Prostate gland (tissue), 2 donors: ENCODE measurements around the gene C2CD3. TPM values are rescaled to one million over a fixed set of nuclear protein-coding genes. Genes with fewer than 3 reads are reported as not detected.

ENCODE experiments used
- DNase-seq: peaks from one replicate; pipeline ENCODE4 v3.0.0-alpha.2; 2019; ENCODE audit warnings: low spot score
- H3K27ac ChIP-seq, 2 donors: fragments of 200-600 bp; sonication (generic); 2 replicates each; pipeline ENCODE4 v1.5.1; 2017 to 2019
- H3K27me3 ChIP-seq: fragments of 200-600 bp; sonication (generic); replicated peaks from 2 replicates; pipeline ENCODE4 v1.5.1; 2019; ENCODE audit not compliant: insufficient read depth
- H3K36me3 ChIP-seq, 2 donors: fragments of 200-600 bp; sonication (generic); 1 replicate in 1 of 2; 2 replicates in 1 of 2; pipeline versions ENCODE4 v1.5.1 to v1.8.1; 2017 to 2019
- H3K4me1 ChIP-seq: fragments of 200-600 bp; sonication (generic); replicated peaks from 2 replicates; pipeline ENCODE4 v1.5.1; 2019
- H3K4me3 ChIP-seq, 2 donors: fragments of 200-600 bp; sonication (generic); 2 replicates each; pipeline ENCODE4 v1.5.1; 2017 to 2019
- H3K9me3 ChIP-seq: fragments of 200-600 bp; sonication (generic); 2 replicates; pipeline ENCODE4 v1.5.1; 2017
- POLR2A ChIP-seq: fragments of 450-650 bp; IDR thresholded peaks from one replicate; pipeline ENCODE4 v1.6.1; 2016; ENCODE audit warnings: antibody characterized with exemption, mild to moderate bottlenecking
- POLR2AphosphoS5 ChIP-seq: sonication (generic); formaldehyde crosslinking; IDR thresholded peaks from one replicate; pipeline ENCODE4 v1.6.1; 2017; ENCODE audit warnings: antibody characterized with exemption
- whole genome bisulfite sequencing: methylation state at CpG from one replicate; pipeline ENCODE4 v1.1.5; 2018; 5-methylcytosine and 5-hydroxymethylcytosine counted together
- intact Hi-C: fragments of 100-400 bp; cut with DNase I; formaldehyde crosslinking; loops from one replicate; pipeline ENCODE4 v1.14.2; 2022
- total RNA-seq, 2 donors: library from RNA; depleted of rRNA; stranded (reverse); fragments of >200 nt; gene quantifications; one replicate each; pipeline ENCODE4 v1.1.0, GENCODE V29; 2016
- TF ChIP-seq, protein P1 (sequence below), 4 experiments: fragments of 200-600 bp in 2 of 4; fragments of 450-650 bp in 2 of 4; sonication (generic) in 2 of 4; IDR thresholded peaks; 1 replicate in 3 of 4; 2 replicates in 1 of 4; pipeline ENCODE4 v1.5.1; 2016 to 2019; ENCODE audit warnings: antibody characterized with exemption in 4 of 4, mild to moderate bottlenecking in 2 of 4, moderate library complexity in 2 of 4

C2CD3 gene
- total RNA-seq, 2 donors from 2014 or later: 38.7 to 49.6 TPM

DNA sequence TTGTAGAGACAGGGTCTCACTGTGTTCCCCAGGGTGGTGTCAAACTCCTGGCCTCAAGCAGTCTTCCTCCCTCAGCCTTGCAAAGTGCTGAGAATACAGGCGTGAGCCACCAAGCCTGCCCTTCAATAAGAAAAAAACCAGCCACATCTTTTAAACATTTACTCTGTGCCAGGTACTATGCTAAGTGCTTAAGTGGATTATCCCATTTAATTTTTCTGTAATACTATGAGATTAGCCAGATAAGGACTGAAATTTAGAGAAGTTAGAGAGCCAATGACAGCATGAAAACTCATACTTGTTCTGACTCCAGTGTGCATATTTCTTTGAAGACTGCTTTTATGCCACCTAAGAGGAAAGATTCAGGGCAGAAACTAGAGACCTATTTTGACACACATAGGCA, 35.9 kb upstream of the C2CD3 start:
- no peak overlapping the region for H3K27ac ChIP-seq
- H3K36me3 ChIP-seq: no peaks in the 10 kb centered on the region
- H3K9me3 ChIP-seq: no peaks in the 10 kb centered on the region
- no peak for TF ChIP-seq POLR2AphosphoS5
- TF ChIP-seq POLR2A: no peak
- TF ChIP-seq, protein P1, sequence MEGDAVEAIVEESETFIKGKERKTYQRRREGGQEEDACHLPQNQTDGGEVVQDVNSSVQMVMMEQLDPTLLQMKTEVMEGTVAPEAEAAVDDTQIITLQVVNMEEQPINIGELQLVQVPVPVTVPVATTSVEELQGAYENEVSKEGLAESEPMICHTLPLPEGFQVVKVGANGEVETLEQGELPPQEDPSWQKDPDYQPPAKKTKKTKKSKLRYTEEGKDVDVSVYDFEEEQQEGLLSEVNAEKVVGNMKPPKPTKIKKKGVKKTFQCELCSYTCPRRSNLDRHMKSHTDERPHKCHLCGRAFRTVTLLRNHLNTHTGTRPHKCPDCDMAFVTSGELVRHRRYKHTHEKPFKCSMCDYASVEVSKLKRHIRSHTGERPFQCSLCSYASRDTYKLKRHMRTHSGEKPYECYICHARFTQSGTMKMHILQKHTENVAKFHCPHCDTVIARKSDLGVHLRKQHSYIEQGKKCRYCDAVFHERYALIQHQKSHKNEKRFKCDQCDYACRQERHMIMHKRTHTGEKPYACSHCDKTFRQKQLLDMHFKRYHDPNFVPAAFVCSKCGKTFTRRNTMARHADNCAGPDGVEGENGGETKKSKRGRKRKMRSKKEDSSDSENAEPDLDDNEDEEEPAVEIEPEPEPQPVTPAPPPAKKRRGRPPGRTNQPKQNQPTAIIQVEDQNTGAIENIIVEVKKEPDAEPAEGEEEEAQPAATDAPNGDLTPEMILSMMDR (IDR thresholded peaks at IDR 0.05): no peak
- WGBS: 97% methylated on average over 1 of the region's 1 CpG
- H3K4me3 ChIP-seq: no peak overlapping the region
- H3K27me3 ChIP-seq: no peaks in the 10 kb centered on the region
- H3K4me1 ChIP-seq: no peaks in the 10 kb centered on the region
- intact Hi-C loops: no loop called here
- DNase-seq: no peak

DNA sequence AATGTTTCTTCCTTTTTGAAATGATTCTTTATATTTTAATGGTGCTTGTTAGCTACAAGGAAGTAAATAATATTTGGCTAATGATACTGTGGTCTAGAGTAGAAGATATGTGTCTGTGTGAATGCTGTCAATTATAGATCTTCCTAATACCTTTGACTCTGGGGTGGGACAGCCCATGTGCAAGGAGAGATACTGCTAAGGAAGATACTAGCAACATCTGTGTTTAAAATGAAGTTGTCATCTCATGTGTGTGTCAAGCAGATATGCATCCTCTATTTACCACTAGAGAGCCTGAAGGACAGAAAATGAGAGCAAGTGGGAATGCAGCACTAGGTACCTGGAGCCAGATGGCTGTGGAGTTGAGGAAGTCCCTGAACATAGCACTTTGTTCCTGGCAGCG, 34.4 kb upstream of the C2CD3 start:
- intact Hi-C loops: no loop called here
- 96% methylated on average over 1 of the region's 1 CpG for WGBS
- no peaks in the 10 kb centered on the region for H3K36me3 ChIP-seq

DNA sequence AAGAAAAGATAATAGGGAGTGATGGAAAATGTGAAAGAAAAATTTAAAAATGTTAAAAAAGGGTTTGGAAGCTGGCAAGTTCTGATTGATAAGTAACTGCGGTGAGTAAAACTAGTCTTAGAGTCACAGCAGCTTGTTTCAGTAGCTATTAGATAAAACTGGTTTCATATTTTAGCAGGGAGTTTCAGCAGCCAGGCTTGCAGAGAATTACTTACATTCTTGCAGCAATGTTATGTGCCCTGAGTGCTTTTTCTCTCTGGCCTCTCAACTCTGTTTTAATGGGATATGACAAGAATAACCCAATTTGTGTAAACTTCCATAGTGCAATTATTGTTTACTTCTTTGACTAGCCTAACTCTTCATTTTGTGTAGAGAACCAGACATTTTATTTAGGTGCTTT, 33.9 kb upstream of the C2CD3 start:
- no peaks in the 10 kb centered on the region for H3K27me3 ChIP-seq
- no peak overlapping the region for H3K4me3 ChIP-seq
- no peaks in the 10 kb centered on the region for H3K4me1 ChIP-seq
- H3K36me3 ChIP-seq: no peaks in the 10 kb centered on the region
- WGBS: 95% methylated on average over 1 of the region's 1 CpG
- no peak for DNase-seq
- no peaks in the 10 kb centered on the region for H3K9me3 ChIP-seq
- no peak overlapping the region for H3K27ac ChIP-seq
- intact Hi-C loops: no loop called here
- no peak for TF ChIP-seq POLR2AphosphoS5
- TF ChIP-seq, protein P1 (IDR thresholded peaks at IDR 0.05): no peak
- TF ChIP-seq POLR2A: no peak

More for the DNA sequence above, 34.4 kb upstream of the C2CD3 start:
- DNase-seq: no peak
- no peak overlapping the region for H3K4me3 ChIP-seq
- H3K9me3 ChIP-seq: no peaks in the 10 kb centered on the region
- no peaks in the 10 kb centered on the region for H3K4me1 ChIP-seq
- no peak overlapping the region for H3K27ac ChIP-seq
- no peaks in the 10 kb centered on the region for H3K27me3 ChIP-seq
- TF ChIP-seq POLR2A: no peak
- TF ChIP-seq POLR2AphosphoS5: no peak
- TF ChIP-seq, protein P1 (IDR thresholded peaks at IDR 0.05): no peak

DNA sequence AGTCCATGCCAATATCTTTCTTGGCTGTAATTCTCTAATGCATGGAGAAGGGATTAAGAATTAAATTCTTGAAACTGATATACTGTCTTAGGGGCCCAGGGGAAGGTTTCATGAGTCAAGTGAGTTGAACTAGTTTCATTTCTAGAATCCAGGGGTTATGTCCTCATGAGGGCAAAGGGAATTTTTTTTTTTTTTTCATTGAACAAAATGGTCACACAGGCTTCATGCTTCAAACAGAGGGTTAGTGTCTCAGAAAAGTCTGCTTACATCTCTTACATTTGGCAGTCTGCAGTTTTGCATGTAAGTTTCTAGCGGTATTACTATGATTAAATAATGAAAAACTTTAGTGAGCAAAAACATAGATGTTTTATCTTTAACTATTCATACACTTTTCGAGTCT, 33.2 kb upstream of the C2CD3 start:
- WGBS: 97% methylated on average over 2 of the region's 2 CpGs
- intact Hi-C loops: no loop called here
- no peaks in the 10 kb centered on the region for H3K4me1 ChIP-seq
- no peaks in the 10 kb centered on the region for H3K36me3 ChIP-seq
- TF ChIP-seq POLR2A (no peak), POLR2AphosphoS5 (no peak)
- TF ChIP-seq, protein P1 (IDR thresholded peaks at IDR 0.05): no peak
- no peaks in the 10 kb centered on the region for H3K27me3 ChIP-seq
- no peaks in the 10 kb centered on the region for H3K9me3 ChIP-seq
- no peak overlapping the region for H3K4me3 ChIP-seq
- DNase-seq: no peak
- no peak overlapping the region for H3K27ac ChIP-seq

DNA sequence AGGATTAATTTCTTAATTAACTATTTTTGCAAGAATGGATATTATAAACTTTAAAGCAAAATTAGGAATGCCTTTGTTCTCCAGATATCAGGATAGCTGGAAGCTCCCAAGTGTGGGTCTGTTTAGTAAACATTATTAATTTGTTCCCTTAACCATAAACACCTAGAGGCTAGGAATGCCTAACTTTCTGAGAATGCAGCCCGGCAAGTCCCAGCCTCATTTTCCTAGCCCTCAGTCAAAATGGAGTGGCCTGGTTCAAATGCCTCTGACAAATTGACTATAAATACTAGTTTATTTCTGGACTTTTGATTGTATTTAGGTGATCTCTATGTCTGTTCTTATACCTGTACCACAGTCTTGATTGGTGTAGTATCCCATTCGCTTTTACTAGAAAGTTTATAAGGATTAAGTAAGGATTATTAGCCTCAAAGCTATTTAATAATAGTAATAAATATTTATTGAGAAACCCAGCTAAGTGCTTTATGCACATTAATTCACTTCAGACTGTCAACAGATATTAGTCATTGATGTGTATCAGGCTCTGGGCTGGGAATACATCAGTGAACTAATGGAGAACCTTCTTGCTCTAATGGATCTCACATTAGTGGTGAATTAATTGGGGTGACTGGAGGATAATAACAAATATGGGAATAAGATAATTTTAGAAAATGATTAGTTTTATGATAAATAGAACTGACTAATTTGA, 26.1 kb upstream of the C2CD3 start:
- no peaks in the 10 kb centered on the region for H3K9me3 ChIP-seq
- DNase-seq: no peak
- intact Hi-C loops: no loop called here

More for the DNA sequence above, 26.1 kb upstream of the C2CD3 start:
- no peak overlapping the region for H3K4me3 ChIP-seq
- no peaks in the 10 kb centered on the region for H3K27me3 ChIP-seq
- no peaks in the 10 kb centered on the region for H3K36me3 ChIP-seq
- 92% methylated on average over 2 of the region's 2 CpGs for WGBS
- TF ChIP-seq POLR2AphosphoS5: no peak
- TF ChIP-seq, protein P1 (IDR thresholded peaks at IDR 0.05): no peak
- TF ChIP-seq POLR2A: no peak
- no peaks in the 10 kb centered on the region for H3K4me1 ChIP-seq
- H3K27ac ChIP-seq: no peak overlapping the region
